CD14-positive monocyte (primary cell): ENCODE results near the gene PRM1. TPM values are rescaled to one million over a fixed set of nuclear protein-coding genes. Genes with fewer than 3 reads are reported as not detected.
A peak's percentile ranks its signal among the peaks of the same experiment; 100 is the strongest.

Experiments
- DNase-seq, 3 donors: peaks; one replicate each; pipeline ENCODE4 v3.0.0-alpha.2; 2011 to 2022
- H2AFZ ChIP-seq: 2 replicates; pipeline ENCODE4 v1.6.0; 2012; ENCODE audit warnings: mild to moderate bottlenecking, low read depth, low read length, inconsistent platforms; ENCODE audit not compliant: insufficient read depth, poor library complexity, severe bottlenecking
- H3K27ac ChIP-seq, 2 donors: 1 replicate in 1 of 2; 2 replicates in 1 of 2; pipeline ENCODE4 v1.5.1; 2012 to 2013; ENCODE audit warnings: low read length in 2 of 2, control low read depth in 1 of 2, inconsistent platforms in 1 of 2, low read depth in 1 of 2, mild to moderate bottlenecking in 1 of 2
- H3K27me3 ChIP-seq, 2 donors: one replicate each; pipeline versions ENCODE4 v1.6.0 to v1.6.1; 2011 to 2013; ENCODE audit warnings: low read length in 2 of 2; ENCODE audit not compliant: control insufficient read depth in 2 of 2, insufficient read depth in 2 of 2
- H3K36me3 ChIP-seq, 2 donors: replicated peaks in 1 of 2; 1 replicate in 1 of 2; 2 replicates in 1 of 2; pipeline versions ENCODE4 v1.5.1 to v1.6.1; 2012 to 2013; ENCODE audit warnings: low read length in 2 of 2, control low read depth in 1 of 2, inconsistent platforms in 1 of 2, mild to moderate bottlenecking in 1 of 2; ENCODE audit not compliant: insufficient read depth in 2 of 2, control insufficient read depth in 1 of 2
- H3K4me1 ChIP-seq, 2 donors: 1 replicate in 1 of 2; 2 replicates in 1 of 2; pipeline versions ENCODE4 v1.5.1 to v1.6.1; 2012 to 2013; ENCODE audit warnings: low read length in 2 of 2, control low read depth in 1 of 2, inconsistent platforms in 1 of 2, mild to moderate bottlenecking in 1 of 2, moderate library complexity in 1 of 2; ENCODE audit not compliant: insufficient read depth in 2 of 2, control insufficient read depth in 1 of 2
- H3K4me2 ChIP-seq: replicated peaks from 2 replicates; pipeline ENCODE3; 2012; ENCODE audit warnings: low read length, moderate library complexity, mild to moderate bottlenecking; ENCODE audit not compliant: poor library complexity, severe bottlenecking; ENCODE audit errors: extremely low read depth
- H3K4me3 ChIP-seq, 3 experiments: fragments of 200-600 bp in 1 of 3; sonication (generic) in 1 of 3; replicated peaks in 1 of 3; 1 replicate in 2 of 3; 2 replicates in 1 of 3; pipeline ENCODE4 v1.5.1; 2011 to 2013; ENCODE audit warnings: low read length in 3 of 3, mild to moderate bottlenecking in 3 of 3, control low read depth in 2 of 3, low read depth in 2 of 3, inconsistent platforms in 1 of 3, moderate library complexity in 1 of 3
- H3K79me2 ChIP-seq: 2 replicates; pipeline ENCODE4 v1.6.0; 2012; ENCODE audit warnings: mild to moderate bottlenecking, control low read depth, inconsistent platforms, low read length, moderate library complexity; ENCODE audit not compliant: insufficient read depth
- H3K9ac ChIP-seq: 2 replicates; pipeline ENCODE4 v1.6.0; 2017; ENCODE audit warnings: low read length, mild to moderate bottlenecking; ENCODE audit not compliant: insufficient read depth, poor library complexity, severe bottlenecking
- H3K9me3 ChIP-seq, 2 donors: replicated peaks in 1 of 2; 1 replicate in 1 of 2; 2 replicates in 1 of 2; pipeline versions ENCODE4 v1.5.1 to v1.6.1; 2012 to 2013; ENCODE audit warnings: low read length in 2 of 2, control low read depth in 1 of 2; ENCODE audit not compliant: control insufficient read depth in 1 of 2, insufficient read depth in 1 of 2
- H4K20me1 ChIP-seq: 2 replicates; pipeline ENCODE4 v1.6.0; 2012; ENCODE audit warnings: mild to moderate bottlenecking, low read length, control low read depth, moderate library complexity; ENCODE audit not compliant: insufficient read depth
- H3K27ac Mint-ChIP-seq, 7 donors: one replicate each; pipeline ENCODE4 v1.8.0; 2020; ENCODE audit warnings: mild to moderate bottlenecking in 7 of 7, mixed read lengths in 7 of 7, moderate library complexity in 6 of 7, inconsistent platforms in 2 of 7
- H3K27me3 Mint-ChIP-seq, 3 donors: one replicate each; pipeline ENCODE4 v1.8.0; 2021 to 2022; ENCODE audit warnings: low read depth in 3 of 3, mild to moderate bottlenecking in 3 of 3, mixed read lengths in 3 of 3, moderate library complexity in 3 of 3, inconsistent platforms in 1 of 3
- H3K36me3 Mint-ChIP-seq, 2 donors: one replicate each; pipeline ENCODE4 v1.8.0; 2020; ENCODE audit warnings: mixed read lengths in 2 of 2, inconsistent platforms in 1 of 2, mild to moderate bottlenecking in 1 of 2
- H3K4me1 Mint-ChIP-seq: one replicate; pipeline ENCODE4 v1.8.0; 2020; ENCODE audit warnings: mild to moderate bottlenecking, mixed read lengths
- H3K4me3 Mint-ChIP-seq, 2 donors: one replicate each; pipeline ENCODE4 v1.8.0; 2020; ENCODE audit warnings: mild to moderate bottlenecking in 2 of 2, mixed read lengths in 2 of 2, moderate library complexity in 1 of 2
- H3K9me3 Mint-ChIP-seq, 7 donors: one replicate each; pipeline ENCODE4 v1.8.0; 2020 to 2022; ENCODE audit warnings: mixed read lengths in 7 of 7, mild to moderate bottlenecking in 6 of 7, moderate library complexity in 6 of 7, inconsistent platforms in 2 of 7
- WGBS: methylation state at CpG from one replicate; pipeline ENCODE4 v1.1.5; 2013; ENCODE audit warnings: missing lambda C conversion rate; ENCODE audit not compliant: insufficient coverage; 5-methylcytosine and 5-hydroxymethylcytosine counted together
- intact Hi-C, 2 donors: fragments of 100-400 bp; cut with micrococcal nuclease; formaldehyde crosslinking; loops; one replicate each; pipeline versions ENCODE4 v1.15.0 to v1.15.1; 2023
- polyA plus RNA-seq, 3 donors: library from polyadenylated mRNA; depleted of rRNA in 1 of 3; unstranded in 2 of 3; stranded (reverse) in 1 of 3; fragments of 300-500 nt in 2 of 3; fragments of >200 nt in 1 of 3; fragmentation: Illumina TruSeq in 2 of 3; gene quantifications; 1 replicate in 2 of 3; 2 replicates in 1 of 3; pipeline ENCODE4 v1.2.3, GENCODE V29; 2012 to 2021
- TF ChIP-seq, protein P1 (sequence below): fragments of 200-600 bp; IDR thresholded peaks from one replicate; pipeline ENCODE4 v1.8.0; 2022; ENCODE audit warnings: antibody characterized with exemption, mild to moderate bottlenecking

PRM1 gene
- polyA plus RNA-seq, 3 donors, result not detected

DNA sequence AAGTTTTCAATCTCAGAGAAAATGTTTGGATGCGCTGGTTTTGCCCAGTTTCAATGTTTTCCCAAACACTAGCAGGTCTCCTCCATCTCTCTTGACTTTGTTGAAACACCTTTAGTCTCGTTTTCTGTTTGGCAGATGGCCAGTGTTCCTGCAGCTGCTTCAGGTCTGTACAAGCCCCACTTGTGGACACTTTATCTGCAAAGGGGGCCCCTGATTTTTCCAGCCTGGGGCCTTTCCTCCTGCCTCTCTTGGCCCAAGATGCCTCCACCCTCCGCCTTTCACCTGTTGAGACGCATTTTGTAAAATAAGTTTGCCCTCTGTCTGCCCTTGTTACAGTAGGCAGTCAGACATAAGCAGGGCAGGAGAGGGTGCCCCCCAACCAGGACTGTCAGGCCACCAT, 21.8 kb upstream of the PRM1 start:
- WGBS, result 94% methylated on average over 3 of the region's 4 CpGs
- Histone ChIP-seq H3K9me3 (no peaks in the 10 kb centered on the region), H3K9ac (no peak overlapping the region), H2AFZ (no peak overlapping the region), H3K27me3 (peaks cover 0 to 3% of the 10 kb centered on the region in 2 donors), H3K4me1 (peaks cover 32 to 36% of the 10 kb centered on the region in 2 donors), H3K4me3 (no peak overlapping the region), H3K27ac (no peak overlapping the region), H3K79me2 (no peaks in the 10 kb centered on the region), H4K20me1 (no peaks in the 10 kb centered on the region), H3K36me3 (no peaks in the 10 kb centered on the region), H3K4me2 (no peak overlapping the region)
- TF ChIP-seq, protein P1, sequence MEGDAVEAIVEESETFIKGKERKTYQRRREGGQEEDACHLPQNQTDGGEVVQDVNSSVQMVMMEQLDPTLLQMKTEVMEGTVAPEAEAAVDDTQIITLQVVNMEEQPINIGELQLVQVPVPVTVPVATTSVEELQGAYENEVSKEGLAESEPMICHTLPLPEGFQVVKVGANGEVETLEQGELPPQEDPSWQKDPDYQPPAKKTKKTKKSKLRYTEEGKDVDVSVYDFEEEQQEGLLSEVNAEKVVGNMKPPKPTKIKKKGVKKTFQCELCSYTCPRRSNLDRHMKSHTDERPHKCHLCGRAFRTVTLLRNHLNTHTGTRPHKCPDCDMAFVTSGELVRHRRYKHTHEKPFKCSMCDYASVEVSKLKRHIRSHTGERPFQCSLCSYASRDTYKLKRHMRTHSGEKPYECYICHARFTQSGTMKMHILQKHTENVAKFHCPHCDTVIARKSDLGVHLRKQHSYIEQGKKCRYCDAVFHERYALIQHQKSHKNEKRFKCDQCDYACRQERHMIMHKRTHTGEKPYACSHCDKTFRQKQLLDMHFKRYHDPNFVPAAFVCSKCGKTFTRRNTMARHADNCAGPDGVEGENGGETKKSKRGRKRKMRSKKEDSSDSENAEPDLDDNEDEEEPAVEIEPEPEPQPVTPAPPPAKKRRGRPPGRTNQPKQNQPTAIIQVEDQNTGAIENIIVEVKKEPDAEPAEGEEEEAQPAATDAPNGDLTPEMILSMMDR, result no peak
- intact Hi-C loops, result no loop called here
- Mint-ChIP-seq H3K4me3 (peak overlapping the region in 1 of 2 donors; percentile 26), H3K36me3 (no peaks in the 10 kb centered on the region), H3K27me3 (peaks cover 3 to 24% (median 21%) of the 10 kb centered on the region in 3 donors), H3K9me3 (peaks cover 0 to 2% (median 0%) of the 10 kb centered on the region in 7 donors), H3K4me1 (peaks cover 37% of the 10 kb centered on the region), H3K27ac (no peak overlapping the region)
- DNase-seq, result no peak

DNA sequence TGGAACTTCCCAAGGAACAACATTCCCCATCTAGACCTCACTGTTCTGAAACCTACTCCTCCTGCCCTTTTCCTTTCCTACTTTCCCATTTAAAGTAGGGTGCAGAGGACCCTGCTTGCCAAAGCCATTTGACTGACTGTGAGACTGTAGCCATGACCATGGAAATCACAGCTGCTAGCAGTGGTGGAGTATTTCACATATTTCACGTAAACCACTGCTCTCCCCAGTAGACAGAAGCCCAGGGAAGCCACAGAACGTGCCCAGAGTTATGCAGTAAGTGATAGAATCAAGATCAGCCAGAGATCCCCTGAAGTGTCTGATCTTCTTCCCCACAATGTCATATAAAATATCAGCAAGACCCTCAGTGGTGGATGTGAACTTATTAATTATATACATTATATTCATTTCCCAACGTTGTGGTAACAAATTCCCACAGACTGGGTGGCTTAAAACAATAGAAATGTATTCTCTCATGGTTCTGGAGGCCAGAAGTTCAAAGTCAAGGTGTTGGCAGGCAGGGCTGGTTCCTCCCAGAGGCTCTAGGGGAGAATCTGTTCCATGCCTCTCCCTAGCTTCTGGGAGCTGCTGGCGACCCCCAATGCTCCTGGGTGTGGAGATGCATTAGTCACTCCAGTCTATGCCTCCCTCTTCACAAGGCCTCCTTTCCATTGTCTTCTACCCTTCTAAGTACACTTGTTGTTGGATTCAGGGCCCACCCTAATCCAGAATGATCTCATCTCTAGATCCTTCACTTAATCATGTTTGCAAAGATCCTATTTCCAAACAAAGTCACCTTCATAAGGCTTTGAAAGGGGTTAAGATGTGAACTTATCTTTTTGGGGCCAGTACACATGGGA, 20.7 kb upstream of the PRM1 start:
- Histone ChIP-seq H3K9ac (no peak overlapping the region), H3K27me3 (peaks cover 0 to 5% of the 10 kb centered on the region in 2 donors), H2AFZ (no peak overlapping the region), H3K9me3 (no peaks in the 10 kb centered on the region), H3K79me2 (no peaks in the 10 kb centered on the region), H3K36me3 (no peaks in the 10 kb centered on the region), H3K4me2 (no peak overlapping the region), H4K20me1 (no peaks in the 10 kb centered on the region), H3K27ac (no peak overlapping the region), H3K4me1 (peaks cover 31 to 36% of the 10 kb centered on the region in 2 donors), H3K4me3 (no peak overlapping the region)
- Mint-ChIP-seq H3K27ac (no peak overlapping the region), H3K27me3 (peaks cover 5 to 30% (median 29%) of the 10 kb centered on the region in 3 donors), H3K4me1 (peaks cover 37% of the 10 kb centered on the region), H3K9me3 (peaks cover 0 to 2% (median 0%) of the 10 kb centered on the region in 7 donors), H3K4me3 (no peak overlapping the region), H3K36me3 (no peaks in the 10 kb centered on the region)
- no CpG with 5 or more reads among the region's 4 CpGs for WGBS
- TF ChIP-seq, protein P1, result no peak
- intact Hi-C loops, result no loop called here
- no peak for DNase-seq
